Trophoblast cell (in vitro differentiated cells and primary cell): ENCODE measurements around the gene WLS.
"Not testable (repeated sequence)": the region's sequence is repeated elsewhere in the genome, so short reads cannot be mapped to it uniquely, and the experiment has no call there.

Source experiments
- DNase-seq, 2 donors: peaks; one replicate each; pipeline ENCODE4 v3.0.0-alpha.2; 2016
- H2AFZ ChIP-seq: 2 replicates; pipeline ENCODE4 v1.6.1; 2013; ENCODE audit warnings: low read length, moderate library complexity, mild to moderate bottlenecking; ENCODE audit not compliant: insufficient read depth, poor library complexity
- H2AK5ac ChIP-seq: 2 replicates; pipeline ENCODE4 v1.6.1; 2013; ENCODE audit warnings: mild to moderate bottlenecking, low read length
- H2BK120ac ChIP-seq: 2 replicates; pipeline ENCODE4 v1.6.1; 2013; ENCODE audit warnings: low read length, mild to moderate bottlenecking, moderate library complexity; ENCODE audit not compliant: insufficient read depth, poor library complexity
- H2BK12ac ChIP-seq: 2 replicates; pipeline ENCODE4 v1.6.1; 2013; ENCODE audit warnings: mild to moderate bottlenecking, low read length, moderate library complexity
- H2BK5ac ChIP-seq: 2 replicates; pipeline ENCODE4 v1.6.1; 2013; ENCODE audit warnings: low read length, low read depth, moderate library complexity, mild to moderate bottlenecking; ENCODE audit not compliant: poor library complexity
- H3K14ac ChIP-seq: 2 replicates; pipeline ENCODE4 v1.6.1; 2013; ENCODE audit warnings: mild to moderate bottlenecking, low read length
- H3K18ac ChIP-seq: 2 replicates; pipeline ENCODE4 v1.6.1; 2013; ENCODE audit warnings: mild to moderate bottlenecking, low read length
- H3K23ac ChIP-seq: 2 replicates; pipeline ENCODE4 v1.6.1; 2013; ENCODE audit warnings: low read length
- H3K27ac ChIP-seq: 2 replicates; pipeline ENCODE4 v1.5.1; 2013; ENCODE audit warnings: low read depth, mild to moderate bottlenecking, inconsistent platforms, low read length, moderate library complexity
- H3K27me3 ChIP-seq: 2 replicates; pipeline ENCODE4 v1.6.1; 2013; ENCODE audit warnings: inconsistent platforms, mild to moderate bottlenecking, low read length, moderate library complexity; ENCODE audit not compliant: insufficient read depth
- H3K36me3 ChIP-seq, 2 experiments: 1 replicate in 1 of 2; 2 replicates in 1 of 2; pipeline ENCODE4 v1.6.1; 2013; ENCODE audit warnings: low read length in 2 of 2, mild to moderate bottlenecking in 2 of 2, moderate library complexity in 1 of 2; ENCODE audit not compliant: insufficient read depth in 2 of 2, control insufficient read depth in 1 of 2
- H3K4ac ChIP-seq: 2 replicates; pipeline ENCODE4 v1.6.1; 2013; ENCODE audit warnings: low read depth, mild to moderate bottlenecking, low read length, moderate library complexity
- H3K4me1 ChIP-seq, 2 experiments: 1 replicate in 1 of 2; 2 replicates in 1 of 2; pipeline ENCODE4 v1.6.1; 2013; ENCODE audit warnings: low read length in 2 of 2, mild to moderate bottlenecking in 2 of 2, moderate library complexity in 1 of 2; ENCODE audit not compliant: insufficient read depth in 2 of 2, control insufficient read depth in 1 of 2
- H3K4me2 ChIP-seq: 2 replicates; pipeline ENCODE4 v1.6.1; 2013; ENCODE audit warnings: inconsistent platforms, mild to moderate bottlenecking, low read length, moderate library complexity
- H3K4me3 ChIP-seq: 2 replicates; pipeline ENCODE4 v1.5.1; 2013; ENCODE audit warnings: mild to moderate bottlenecking, low read depth, low read length, inconsistent platforms
- H3K79me1 ChIP-seq: one replicate; pipeline ENCODE4 v1.6.1; 2013; ENCODE audit warnings: low read length
- H3K79me2 ChIP-seq: 2 replicates; pipeline ENCODE4 v1.6.1; 2013; ENCODE audit warnings: low read length, mild to moderate bottlenecking; ENCODE audit not compliant: control insufficient read depth, insufficient read depth, poor library complexity
- H3K9ac ChIP-seq: 2 replicates; pipeline ENCODE4 v1.6.1; 2013; ENCODE audit warnings: mild to moderate bottlenecking, low read length
- H3K9me3 ChIP-seq: 2 replicates; pipeline ENCODE4 v1.6.1; 2013; ENCODE audit warnings: low read depth, mild to moderate bottlenecking, control low read depth, inconsistent platforms, low read length; ENCODE audit not compliant: insufficient read depth
- H4K12ac ChIP-seq: 2 replicates; pipeline ENCODE4 v1.6.1; 2013; ENCODE audit warnings: low read depth, mild to moderate bottlenecking, low read length, moderate library complexity
- H4K8ac ChIP-seq: 2 replicates; pipeline ENCODE4 v1.6.1; 2013; ENCODE audit warnings: low read depth, mild to moderate bottlenecking, low read length, moderate library complexity
- H4K91ac ChIP-seq: one replicate; pipeline ENCODE4 v1.6.1; 2013; ENCODE audit warnings: low read depth, mild to moderate bottlenecking, low read length, moderate library complexity
- WGBS: extraction: QIAGEN DNeasy Blood & Tissue Kit; methylation state at CpG from one replicate; pipeline ENCODE4 v1.1.7; 2013; ENCODE audit warnings: missing lambda C conversion rate; ENCODE audit not compliant: insufficient read length, insufficient coverage; ENCODE audit errors: extremely low coverage; 5-methylcytosine and 5-hydroxymethylcytosine counted together

Gene WLS

GRCh38 chr1:68269637-68270430 lies 37.5 kb upstream of the WLS start:
- Histone ChIP-seq H3K9me3 (no peaks in the 10 kb centered on the region), H3K79me1 (no peaks in the 10 kb centered on the region), H3K27ac (no peak overlapping the region), H4K8ac (peak overlapping the region; percentile 28), H2BK12ac (peak overlapping the region; percentile 49), H2AK5ac (no peak overlapping the region), H3K36me3 (no peaks in the 10 kb centered on the region), H2BK120ac (no peak overlapping the region), H2BK5ac (no peak overlapping the region), H4K12ac (peak overlapping the region; percentile 43), H3K23ac (no peak overlapping the region), H3K9ac (no peak overlapping the region), H2AFZ (no peak overlapping the region), H3K4me2 (no peak overlapping the region), H3K4me1 (peaks cover 2 to 3% of the 10 kb centered on the region in 2 experiments), H3K14ac (no peak overlapping the region), H4K91ac (no peak overlapping the region), H3K79me2 (no peaks in the 10 kb centered on the region), H3K27me3 (no peaks in the 10 kb centered on the region), H3K18ac (no peak overlapping the region), H3K4me3 (no peak overlapping the region), H3K4ac (no peak overlapping the region)
- no CpG with 5 or more reads among the region's 3 CpGs for WGBS
- peak; percentile 77 to 79 for DNase-seq

GRCh38 chr1:68268896-68269483 lies 36.7 kb upstream of the WLS start:
- no peak overlapping the region for H3K27ac ChIP-seq
- peaks cover 2 to 3% of the 10 kb centered on the region in 2 experiments for H3K4me1 ChIP-seq
- H3K79me1 ChIP-seq = no peaks in the 10 kb centered on the region
- H3K14ac ChIP-seq = no peak overlapping the region
- H3K79me2 ChIP-seq = no peaks in the 10 kb centered on the region
- no peak overlapping the region for H4K8ac ChIP-seq
- no peak overlapping the region for H3K23ac ChIP-seq
- no peak for DNase-seq
- H2BK120ac ChIP-seq = no peak overlapping the region
- H4K91ac ChIP-seq = no peak overlapping the region
- no peaks in the 10 kb centered on the region for H3K36me3 ChIP-seq
- no peak overlapping the region for H3K18ac ChIP-seq
- H3K27me3 ChIP-seq = no peaks in the 10 kb centered on the region
- no peak overlapping the region for H3K4me3 ChIP-seq
- H3K9ac ChIP-seq = no peak overlapping the region
- no peaks in the 10 kb centered on the region for H3K9me3 ChIP-seq
- H2BK5ac ChIP-seq = no peak overlapping the region
- no peak overlapping the region for H3K4ac ChIP-seq
- H2AFZ ChIP-seq = no peak overlapping the region
- no peak overlapping the region for H2BK12ac ChIP-seq
- WGBS = no CpG with 5 or more reads among the region's 4 CpGs
- no peak overlapping the region for H2AK5ac ChIP-seq
- H3K4me2 ChIP-seq = no peak overlapping the region
- no peak overlapping the region for H4K12ac ChIP-seq

- not testable (repeated sequence) for H3K14ac ChIP-seq, H3K9ac ChIP-seq, H2BK120ac ChIP-seq, H2BK5ac ChIP-seq, H4K12ac ChIP-seq, H3K4me1 ChIP-seq, H2AK5ac ChIP-seq, DNase-seq, H3K36me3 ChIP-seq, H3K4me3 ChIP-seq, H3K27me3 ChIP-seq, H3K9me3 ChIP-seq, H2AFZ ChIP-seq, H3K27ac ChIP-seq, H4K91ac ChIP-seq, H3K4me2 ChIP-seq, H3K18ac ChIP-seq, H3K23ac ChIP-seq, H3K79me2 ChIP-seq, H2BK12ac ChIP-seq, H3K79me1 ChIP-seq, H3K4ac ChIP-seq, H4K8ac ChIP-seq
- no CpG with 5 or more reads among the region's 5 CpGs for whole genome bisulfite sequencing
Measured at GRCh38 chr1:68256824-68257223, 24.5 kb upstream of the WLS start.

GRCh38 chr1:68255301-68255700 lies 23.0 kb upstream of the WLS start:
- Histone ChIP-seq H2BK12ac (no peak overlapping the region), H3K4me3 (no peak overlapping the region), H3K14ac (no peak overlapping the region), H3K4me1 (no peaks in the 10 kb centered on the region), H2AK5ac (no peak overlapping the region), H3K18ac (no peak overlapping the region), H3K9me3 (no peaks in the 10 kb centered on the region), H3K9ac (no peak overlapping the region), H3K27ac (no peak overlapping the region), H3K79me2 (no peaks in the 10 kb centered on the region), H4K91ac (no peak overlapping the region), H2AFZ (no peak overlapping the region), H3K23ac (no peak overlapping the region), H4K12ac (no peak overlapping the region), H3K36me3 (no peaks in the 10 kb centered on the region), H3K27me3 (no peaks in the 10 kb centered on the region), H4K8ac (no peak overlapping the region), H2BK120ac (no peak overlapping the region), H2BK5ac (no peak overlapping the region), H3K79me1 (no peaks in the 10 kb centered on the region), H3K4ac (no peak overlapping the region), H3K4me2 (no peak overlapping the region)
- WGBS = no CpG with 5 or more reads among the region's 3 CpGs
- no peak for DNase-seq
